ES-I3 (cell line): ENCODE results near the gene UBAC2.
"Not testable (repeated sequence)": the region's sequence is repeated elsewhere in the genome, so short reads cannot be mapped to it uniquely, and the experiment has no call there.

Experiments used
- H3K36me3 ChIP-seq: 2 replicates; pipeline ENCODE4 v1.6.1; 2013; ENCODE audit warnings: mild to moderate bottlenecking, low read length, control low read depth, moderate library complexity; ENCODE audit not compliant: insufficient read depth
- H3K4me1 ChIP-seq: 2 replicates; pipeline ENCODE4 v1.6.1; 2013; ENCODE audit warnings: mild to moderate bottlenecking, control low read depth, low read length; ENCODE audit not compliant: insufficient read depth
- H3K9ac ChIP-seq: 2 replicates; pipeline ENCODE4 v1.6.1; 2013; ENCODE audit warnings: low read depth, mild to moderate bottlenecking, low read length, moderate library complexity
- H3K9me3 ChIP-seq: 2 replicates; pipeline ENCODE4 v1.6.1; 2013; ENCODE audit warnings: mild to moderate bottlenecking, low read length, moderate library complexity; ENCODE audit not compliant: control insufficient read depth, insufficient read depth

UBAC2 gene

GRCh38 chr13:99395436-99395835 lies 194.8 kb downstream of the UBAC2 start:
- Histone ChIP-seq H3K9me3 (no peaks in the 10 kb centered on the region), H3K9ac (no peak overlapping the region), H3K36me3 (no peaks in the 10 kb centered on the region; the same call in 1 of the 2 replicates), H3K4me1 (no peaks in the 10 kb centered on the region)

DNA sequence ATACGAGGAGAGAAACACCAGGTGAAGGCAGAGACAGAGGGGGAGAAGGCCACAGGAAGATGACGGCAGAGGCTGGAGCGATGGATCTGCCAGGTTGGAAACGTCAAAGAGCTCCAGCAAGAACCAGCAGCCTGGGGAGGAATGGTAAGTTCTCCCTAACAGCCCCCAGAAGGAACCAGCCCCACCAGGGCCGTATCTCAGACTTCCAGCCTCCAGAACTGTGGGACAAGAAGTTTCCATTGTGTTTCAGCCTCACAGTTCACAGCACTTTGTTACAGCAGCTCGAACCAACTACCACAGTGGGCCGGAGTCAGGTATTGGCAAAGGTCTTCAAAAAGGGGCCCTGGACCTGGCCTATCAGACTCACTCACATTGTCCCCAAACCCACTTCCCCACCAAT lies 195.8 kb downstream of the UBAC2 start:
- Histone ChIP-seq H3K9ac (no peak overlapping the region), H3K9me3 (no peaks in the 10 kb centered on the region), H3K4me1 (no peaks in the 10 kb centered on the region), H3K36me3 (no peaks in the 10 kb centered on the region)

- H3K4me1 ChIP-seq: no peaks in the 10 kb centered on the region
- no peaks in the 10 kb centered on the region for H3K9me3 ChIP-seq
- no peaks in the 10 kb centered on the region for H3K36me3 ChIP-seq
- H3K9ac ChIP-seq: no peak overlapping the region
Observed at GRCh38 chr13:99398071-99398470, 197.4 kb downstream of the UBAC2 start.

- H3K9ac ChIP-seq: no peak overlapping the region
- no peaks in the 10 kb centered on the region for H3K4me1 ChIP-seq
- H3K9me3 ChIP-seq: no peaks in the 10 kb centered on the region
- no peaks in the 10 kb centered on the region for H3K36me3 ChIP-seq
Observed at GRCh38 chr13:99398916-99399622, 198.4 kb downstream of the UBAC2 start.

GRCh38 chr13:99399623-99399974 lies 198.9 kb downstream of the UBAC2 start:
- H3K9me3 ChIP-seq: no peaks in the 10 kb centered on the region
- H3K36me3 ChIP-seq: no peaks in the 10 kb centered on the region
- no peak overlapping the region for H3K9ac ChIP-seq
- no peaks in the 10 kb centered on the region for H3K4me1 ChIP-seq

- Histone ChIP-seq H3K36me3 (no peaks in the 10 kb centered on the region), H3K4me1 (no peaks in the 10 kb centered on the region; the same call in 1 of the 2 replicates), H3K9me3 (no peaks in the 10 kb centered on the region), H3K9ac (no peak overlapping the region)
Observed at GRCh38 chr13:99403458-99403971, 202.9 kb downstream of the UBAC2 start.

DNA sequence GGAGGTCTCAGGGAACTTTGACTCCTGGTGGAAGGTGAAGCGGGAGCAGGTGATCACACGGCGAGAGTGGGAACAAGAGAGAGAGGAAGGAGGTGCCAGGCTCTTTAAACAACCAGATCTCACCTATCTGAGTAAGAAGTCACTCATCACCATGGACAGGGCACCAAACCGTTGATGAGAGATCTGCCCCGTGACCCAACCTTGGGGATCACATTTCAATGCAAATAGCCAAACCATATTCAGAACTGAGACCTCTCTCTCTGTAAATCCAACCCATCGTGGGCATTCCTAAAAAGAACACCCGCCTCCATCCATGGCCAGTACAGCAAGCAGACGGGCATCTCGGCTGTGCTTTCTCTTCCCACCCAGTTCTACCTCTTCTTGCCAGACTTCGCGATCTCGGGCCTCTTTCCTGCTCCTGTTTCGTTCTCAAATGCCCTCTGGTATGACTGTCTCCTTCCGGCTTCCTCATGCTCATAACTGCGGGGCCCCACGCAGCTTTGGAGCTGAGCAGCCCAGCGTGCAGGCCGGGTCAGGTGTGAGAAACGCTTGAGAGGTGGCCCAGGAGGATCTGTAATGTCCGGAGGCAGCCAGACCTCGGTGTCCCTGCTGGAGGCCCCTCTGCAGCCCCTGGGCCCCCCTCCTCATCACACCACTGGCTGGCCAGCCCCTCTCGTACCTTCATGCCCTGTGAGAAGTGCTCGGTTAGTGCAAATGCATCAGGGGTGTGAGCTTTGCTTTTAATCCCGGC lies 203.5 kb downstream of the UBAC2 start:
- no peaks in the 10 kb centered on the region for H3K36me3 ChIP-seq
- no peaks in the 10 kb centered on the region; the same call in 1 of the 2 replicates for H3K4me1 ChIP-seq
- no peak overlapping the region for H3K9ac ChIP-seq
- no peaks in the 10 kb centered on the region for H3K9me3 ChIP-seq

- Histone ChIP-seq H3K4me1 (peaks cover 4% of the 10 kb centered on the region), H3K36me3 (no peaks in the 10 kb centered on the region), H3K9me3 (no peaks in the 10 kb centered on the region), H3K9ac (no peak overlapping the region)
Observed at GRCh38 chr13:99405966-99406365, 205.3 kb downstream of the UBAC2 start.

- H3K4me1 ChIP-seq: peaks cover 5% of the 10 kb centered on the region
- no peaks in the 10 kb centered on the region for H3K9me3 ChIP-seq
- H3K36me3 ChIP-seq: no peaks in the 10 kb centered on the region
- H3K9ac ChIP-seq: no peak overlapping the region
Observed at GRCh38 chr13:99406799-99407201, 206.1 kb downstream of the UBAC2 start.

GRCh38 chr13:99407906-99408702 lies 207.4 kb downstream of the UBAC2 start:
- no peaks in the 10 kb centered on the region for H3K9me3 ChIP-seq
- peaks cover 5% of the 10 kb centered on the region for H3K4me1 ChIP-seq
- H3K36me3 ChIP-seq: no peaks in the 10 kb centered on the region
- no peak overlapping the region for H3K9ac ChIP-seq

DNA sequence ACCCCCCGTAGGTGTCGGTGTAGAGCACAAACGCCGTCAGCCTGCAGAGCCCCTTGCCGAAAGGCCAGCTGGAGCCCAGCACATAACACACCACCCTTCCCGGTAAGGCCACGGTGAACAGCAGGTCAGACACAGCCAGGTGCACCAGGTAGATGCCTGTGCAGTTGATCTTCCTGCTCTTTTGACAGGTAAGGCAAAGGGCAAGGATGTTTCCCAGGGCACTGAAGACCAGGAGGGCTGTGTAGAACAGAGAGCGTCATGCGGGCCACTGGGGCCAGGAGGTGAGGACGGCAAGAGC lies 208.0 kb downstream of the UBAC2 start:
- no peaks in the 10 kb centered on the region for H3K36me3 ChIP-seq
- H3K9ac ChIP-seq: no peak overlapping the region
- no peaks in the 10 kb centered on the region for H3K9me3 ChIP-seq
- H3K4me1 ChIP-seq: peaks cover 5% of the 10 kb centered on the region

GRCh38 chr13:99409461-99410083 lies 208.9 kb downstream of the UBAC2 start:
- not testable (repeated sequence) for H3K36me3 ChIP-seq, H3K9me3 ChIP-seq, H3K4me1 ChIP-seq, H3K9ac ChIP-seq

DNA sequence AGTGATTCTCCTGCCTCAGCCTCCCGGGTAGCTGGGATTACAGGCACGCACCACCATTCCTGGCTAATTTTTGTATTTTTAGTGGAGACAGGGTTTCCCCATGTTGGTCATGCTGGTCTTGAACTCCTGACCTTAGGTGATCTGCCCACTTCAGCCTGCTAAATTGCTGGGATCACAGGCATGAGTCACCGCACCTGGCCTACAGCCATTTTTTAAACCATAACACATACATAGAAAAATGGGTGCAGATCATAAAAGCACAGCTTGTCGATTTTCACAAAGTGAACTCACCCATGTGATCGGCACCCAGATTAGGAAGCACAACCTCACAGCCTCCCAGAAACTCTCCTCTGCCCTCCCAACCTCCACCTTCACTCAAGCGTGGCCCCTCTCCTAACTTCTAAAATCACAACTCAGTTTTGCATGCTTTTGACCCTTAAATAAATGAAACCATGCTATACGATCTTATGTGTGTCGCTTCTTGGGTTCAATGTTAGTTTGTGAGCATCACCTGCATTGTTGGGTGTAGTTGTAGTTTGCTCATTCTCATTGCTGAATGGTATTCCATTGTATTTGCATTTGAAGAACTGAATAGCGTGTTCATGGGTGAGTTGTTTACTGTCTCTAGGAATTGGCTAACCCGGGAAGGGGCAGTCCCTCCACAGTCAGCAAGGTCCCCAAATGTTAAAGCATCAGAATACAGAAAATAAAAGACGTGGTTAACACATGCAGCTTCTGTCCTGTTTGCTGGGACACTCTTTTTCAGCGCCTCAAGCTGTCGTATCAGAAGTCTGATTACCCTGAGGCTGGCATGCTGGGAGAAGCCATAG lies 210.2 kb downstream of the UBAC2 start:
- not testable (repeated sequence) for H3K36me3 ChIP-seq, H3K4me1 ChIP-seq, H3K9ac ChIP-seq, H3K9me3 ChIP-seq

- Histone ChIP-seq H3K36me3 (no peaks in the 10 kb centered on the region), H3K9ac (no peak overlapping the region), H3K9me3 (no peaks in the 10 kb centered on the region), H3K4me1 (peaks cover 18% of the 10 kb centered on the region; the same call in 1 of the 2 replicates)
Observed at GRCh38 chr13:99412856-99413255, 212.2 kb downstream of the UBAC2 start.
